HUES64 (cell line): ENCODE results near the gene PLEKHH2.

ENCODE experiments used
- H3K27ac ChIP-seq: 2 replicates; pipeline ENCODE4 v1.7.0; 2013; ENCODE audit warnings: low read depth, low read length, inconsistent platforms
- H3K27me3 ChIP-seq: 2 replicates; pipeline ENCODE4 v1.6.1; 2013; ENCODE audit warnings: mild to moderate bottlenecking, low read length; ENCODE audit not compliant: insufficient read depth
- H3K36me3 ChIP-seq: 2 replicates; pipeline ENCODE4 v1.6.1; 2013; ENCODE audit warnings: mild to moderate bottlenecking, low read length; ENCODE audit not compliant: insufficient read depth
- H3K4me1 ChIP-seq: 2 replicates; pipeline ENCODE4 v1.6.1; 2013; ENCODE audit warnings: mild to moderate bottlenecking, low read length, moderate library complexity; ENCODE audit not compliant: insufficient read depth
- H3K4me3 ChIP-seq: 2 replicates; pipeline ENCODE4 v1.5.1; 2013; ENCODE audit warnings: mild to moderate bottlenecking, low read length, moderate library complexity
- H3K9ac ChIP-seq: 2 replicates; pipeline ENCODE4 v1.6.1; 2013; ENCODE audit warnings: mild to moderate bottlenecking, low read depth, low read length
- H3K9me3 ChIP-seq: 2 replicates; pipeline ENCODE4 v1.6.1; 2013; ENCODE audit warnings: low read depth, low read length; ENCODE audit not compliant: insufficient read depth
- WGBS: fragments of 150-250, 120-280 bp; methylation state at CpG from one replicate; pipeline ENCODE4 v1.1.7; 2013; ENCODE audit warnings: missing lambda C conversion rate; 5-methylcytosine and 5-hydroxymethylcytosine counted together

PLEKHH2 gene

DNA sequence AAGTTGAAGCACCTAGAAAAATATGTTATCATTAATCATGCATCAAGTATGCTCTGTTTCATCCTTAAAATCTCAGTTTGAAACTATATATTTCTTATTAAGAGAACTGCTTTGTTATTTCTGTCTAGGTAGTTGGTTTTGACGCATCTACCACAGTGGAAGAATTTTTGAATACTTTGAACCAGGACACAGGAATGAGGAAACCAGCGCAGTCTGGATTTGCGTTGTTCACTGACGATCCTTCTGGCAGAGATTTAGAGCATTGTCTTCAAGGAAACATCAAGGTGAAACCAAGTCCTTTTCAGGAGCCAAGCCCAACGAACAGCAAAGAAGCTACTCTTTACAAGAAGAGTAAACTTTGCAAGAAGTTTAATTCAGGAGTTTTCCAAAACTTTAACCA lies 106.6 kb downstream of the PLEKHH2 start:
- Histone ChIP-seq H3K36me3 (no peaks in the 10 kb centered on the region), H3K4me1 (no peaks in the 10 kb centered on the region), H3K9me3 (no peaks in the 10 kb centered on the region), H3K27ac (no peak overlapping the region), H3K27me3 (no peaks in the 10 kb centered on the region), H3K9ac (no peak overlapping the region), H3K4me3 (no peak overlapping the region)
- WGBS = 94% methylated on average over 5 of the region's 5 CpGs

DNA sequence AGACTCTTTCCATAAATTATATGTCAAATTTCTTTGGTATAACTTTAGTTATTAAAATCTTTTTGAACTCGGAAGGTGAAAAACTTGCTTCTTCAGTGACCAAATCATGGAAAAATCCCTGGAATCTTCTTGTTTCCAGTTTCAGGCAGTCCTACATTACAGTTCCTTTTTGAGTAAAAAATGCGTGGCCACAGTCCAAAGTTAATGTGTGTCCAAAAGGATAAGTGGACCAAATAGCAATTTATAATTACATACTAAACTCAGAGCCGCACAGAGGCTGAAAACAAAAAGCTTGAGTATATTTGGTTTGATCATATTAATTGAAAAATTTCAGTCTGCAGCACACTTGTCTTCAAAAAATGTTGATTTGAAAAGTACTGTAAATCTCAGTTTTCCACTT lies 108.4 kb downstream of the PLEKHH2 start:
- Histone ChIP-seq H3K36me3 (no peaks in the 10 kb centered on the region), H3K9ac (no peak overlapping the region), H3K27me3 (no peaks in the 10 kb centered on the region), H3K27ac (no peak overlapping the region), H3K9me3 (no peaks in the 10 kb centered on the region), H3K4me3 (no peak overlapping the region), H3K4me1 (no peaks in the 10 kb centered on the region)
- 81% methylated on average over 3 of the region's 3 CpGs for WGBS

GRCh38 chr2:43748333-43748732 lies 111.3 kb downstream of the PLEKHH2 start:
- WGBS = 79% methylated on average over 5 of the region's 5 CpGs

GRCh38 chr2:43749583-43749982 lies 112.5 kb downstream of the PLEKHH2 start:
- no peak overlapping the region for H3K9ac ChIP-seq
- WGBS = 87% methylated on average over 2 of the region's 3 CpGs

More at GRCh38 chr2:43748333-43748732, 111.3 kb downstream of the PLEKHH2 start:
- Histone ChIP-seq H3K36me3 (no peaks in the 10 kb centered on the region), H3K4me1 (peaks cover 4% of the 10 kb centered on the region; the same call in 1 of the 2 replicates), H3K27ac (no peak overlapping the region), H3K9me3 (no peaks in the 10 kb centered on the region), H3K27me3 (no peaks in the 10 kb centered on the region), H3K4me3 (no peak overlapping the region), H3K9ac (no peak overlapping the region)

DNA sequence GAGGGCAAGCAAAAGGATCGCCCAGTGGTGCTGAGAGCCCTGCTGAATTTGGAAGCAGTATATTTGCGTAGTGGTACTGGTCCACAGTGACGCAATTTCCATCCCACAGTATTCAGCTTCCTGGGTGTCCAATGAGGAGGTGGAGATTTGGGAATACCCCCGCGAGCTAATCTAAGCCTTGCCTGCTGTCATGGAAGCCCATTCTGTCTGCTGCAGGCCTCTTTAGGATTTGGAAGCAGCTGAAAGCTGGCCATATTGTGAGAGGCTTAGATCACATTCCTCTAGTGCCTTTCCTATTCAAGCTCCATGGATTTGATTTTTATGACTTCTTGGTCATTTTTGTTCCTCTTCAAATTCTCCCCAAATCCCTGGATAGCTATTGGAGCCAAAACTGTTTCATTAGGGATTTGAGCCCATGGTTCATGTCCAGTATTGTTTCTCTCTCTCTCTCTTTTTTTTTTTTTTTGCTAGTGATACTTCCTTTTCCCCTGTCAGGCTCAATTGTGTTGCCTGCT lies 114.5 kb downstream of the PLEKHH2 start:
- Histone ChIP-seq H3K4me1 (peaks cover 4% of the 10 kb centered on the region; the same call in 1 of the 2 replicates), H3K4me3 (no peak overlapping the region), H3K27ac (no peak overlapping the region), H3K36me3 (no peaks in the 10 kb centered on the region), H3K9ac (no peak overlapping the region), H3K27me3 (no peaks in the 10 kb centered on the region), H3K9me3 (no peaks in the 10 kb centered on the region)
- 94% methylated on average over 5 of the region's 5 CpGs for WGBS

More at GRCh38 chr2:43749583-43749982, 112.5 kb downstream of the PLEKHH2 start:
- H3K36me3 ChIP-seq = no peaks in the 10 kb centered on the region
- H3K27ac ChIP-seq = no peak overlapping the region
- H3K27me3 ChIP-seq = no peaks in the 10 kb centered on the region
- peaks cover 4% of the 10 kb centered on the region; the same call in 1 of the 2 replicates for H3K4me1 ChIP-seq
- H3K9me3 ChIP-seq = no peaks in the 10 kb centered on the region
- no peak overlapping the region for H3K4me3 ChIP-seq

- peaks cover 4% of the 10 kb centered on the region; the same call in 1 of the 2 replicates for H3K4me1 ChIP-seq
Measured at GRCh38 chr2:43752302-43752701, 115.2 kb downstream of the PLEKHH2 start.

DNA sequence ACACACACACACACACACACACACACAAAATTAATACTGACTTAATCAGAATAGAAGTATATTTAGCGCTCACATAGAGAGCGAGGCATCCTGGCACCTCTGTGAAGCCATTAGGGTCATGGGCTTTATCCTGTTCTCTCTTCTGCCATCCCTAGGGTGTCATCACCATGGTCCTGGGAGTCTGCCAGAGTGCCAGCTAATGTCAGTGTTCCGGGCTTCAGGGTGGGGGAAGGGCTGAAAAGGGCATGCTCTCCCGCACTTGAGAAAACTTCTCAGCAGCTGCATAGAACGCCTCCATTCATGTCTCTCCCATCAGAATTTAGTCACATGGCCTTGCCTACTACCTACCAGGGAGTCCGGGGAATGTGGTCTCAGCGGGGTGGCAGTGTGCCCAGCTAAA lies 117.1 kb downstream of the PLEKHH2 start:
- Histone ChIP-seq H3K9ac (no peak overlapping the region), H3K36me3 (no peaks in the 10 kb centered on the region), H3K27ac (no peak overlapping the region), H3K4me3 (no peak overlapping the region), H3K27me3 (no peaks in the 10 kb centered on the region), H3K9me3 (no peaks in the 10 kb centered on the region), H3K4me1 (peaks cover 4% of the 10 kb centered on the region; the same call in 1 of the 2 replicates)
- 87% methylated on average over 6 of the region's 7 CpGs for WGBS

More at GRCh38 chr2:43752302-43752701, 115.2 kb downstream of the PLEKHH2 start:
- Histone ChIP-seq H3K9me3 (no peaks in the 10 kb centered on the region), H3K4me3 (no peak overlapping the region), H3K36me3 (no peaks in the 10 kb centered on the region), H3K27ac (no peak overlapping the region), H3K9ac (no peak overlapping the region), H3K27me3 (no peaks in the 10 kb centered on the region)

DNA sequence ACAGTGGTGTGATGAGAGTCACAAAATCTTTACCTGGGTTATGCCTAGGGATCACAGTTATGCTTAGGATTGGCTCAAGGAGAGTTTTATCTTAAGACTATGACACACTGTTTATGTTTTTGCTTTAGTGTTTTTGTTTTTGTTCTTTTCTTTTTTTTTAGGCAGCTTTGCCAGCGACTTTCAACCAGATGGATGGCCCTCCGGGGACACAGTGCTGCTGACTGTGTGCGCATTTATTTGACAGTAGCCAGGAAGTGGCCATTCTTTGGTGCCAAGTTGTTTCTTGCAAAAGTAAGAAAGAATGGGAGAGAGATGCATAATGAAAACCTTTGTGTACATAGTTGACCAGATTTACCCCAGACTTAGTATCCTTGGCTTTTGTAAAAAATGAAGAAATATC lies 121.7 kb downstream of the PLEKHH2 start:
- H3K4me3 ChIP-seq = no peak overlapping the region
- WGBS = 77% methylated on average over 3 of the region's 3 CpGs
- H3K27me3 ChIP-seq = no peaks in the 10 kb centered on the region
- no peaks in the 10 kb centered on the region for H3K4me1 ChIP-seq
- no peak overlapping the region for H3K9ac ChIP-seq
- no peaks in the 10 kb centered on the region for H3K36me3 ChIP-seq
- H3K9me3 ChIP-seq = no peaks in the 10 kb centered on the region
- H3K27ac ChIP-seq = no peak overlapping the region

DNA sequence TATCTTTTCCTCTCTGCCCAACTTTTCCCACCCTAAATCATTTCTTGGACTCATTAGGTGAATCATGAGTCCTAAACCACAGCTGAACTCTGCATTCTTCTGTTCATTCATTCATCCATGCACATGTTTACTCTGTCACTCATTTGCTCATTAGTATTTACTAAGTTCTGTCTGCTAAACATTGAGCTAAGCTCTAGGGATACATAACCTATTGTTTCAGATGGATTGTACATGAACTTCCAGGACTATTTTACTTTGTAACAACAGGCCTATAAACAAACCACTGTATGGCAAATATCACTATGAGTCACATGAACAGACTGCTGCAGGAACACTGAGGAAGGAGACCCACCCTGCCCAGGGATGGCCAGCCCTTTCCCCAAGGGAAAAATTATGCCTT lies 122.1 kb downstream of the PLEKHH2 start:
- Histone ChIP-seq H3K4me1 (no peaks in the 10 kb centered on the region), H3K9ac (no peak overlapping the region), H3K36me3 (no peaks in the 10 kb centered on the region), H3K27ac (no peak overlapping the region), H3K4me3 (no peak overlapping the region), H3K27me3 (no peaks in the 10 kb centered on the region), H3K9me3 (no peaks in the 10 kb centered on the region)

DNA sequence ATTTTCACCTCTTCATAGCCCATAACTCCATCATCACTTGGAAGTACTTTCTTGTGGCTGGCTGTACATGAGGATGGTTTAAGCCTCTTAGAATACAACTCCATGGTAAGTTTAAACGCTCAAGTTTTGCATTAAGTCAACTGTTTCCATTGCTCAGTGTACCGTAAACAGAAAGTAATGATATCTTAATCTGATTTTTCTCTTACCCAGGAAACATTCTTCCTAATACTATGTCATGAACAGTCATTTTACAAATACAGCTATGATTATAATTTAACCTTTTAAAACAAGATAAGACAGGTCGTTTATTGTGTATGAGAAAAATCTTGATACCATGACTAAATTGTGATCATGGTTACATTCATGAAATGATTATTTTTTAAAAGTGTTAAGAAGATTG lies 125.2 kb downstream of the PLEKHH2 start:
- Histone ChIP-seq H3K4me1 (no peaks in the 10 kb centered on the region), H3K9ac (no peak overlapping the region), H3K4me3 (no peak overlapping the region), H3K36me3 (no peaks in the 10 kb centered on the region), H3K9me3 (no peaks in the 10 kb centered on the region), H3K27ac (no peak overlapping the region), H3K27me3 (no peaks in the 10 kb centered on the region)
- 70% methylated on average over 3 of the region's 3 CpGs for WGBS

DNA sequence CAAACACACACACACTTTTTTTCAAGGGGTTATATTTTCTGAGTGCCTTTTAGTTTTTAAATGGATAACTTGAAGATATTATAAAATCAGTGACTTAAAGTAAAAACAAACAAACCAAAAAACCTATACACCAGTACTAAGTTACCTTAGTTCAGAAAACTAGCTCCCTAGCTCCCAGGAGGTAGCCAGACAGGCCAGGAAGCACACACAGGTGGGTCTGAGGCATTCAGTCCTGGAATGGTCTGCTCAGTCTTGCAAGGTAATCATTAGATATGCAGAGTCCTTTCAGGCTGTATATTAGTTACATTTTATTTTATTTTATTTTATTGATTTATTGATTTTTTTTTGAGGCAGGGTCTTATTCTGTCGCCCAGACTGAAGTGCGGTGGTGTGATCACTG lies 126.0 kb downstream of the PLEKHH2 start:
- Histone ChIP-seq H3K9ac (no peak overlapping the region), H3K36me3 (no peaks in the 10 kb centered on the region), H3K9me3 (no peaks in the 10 kb centered on the region), H3K4me3 (no peak overlapping the region), H3K27me3 (no peaks in the 10 kb centered on the region), H3K4me1 (no peaks in the 10 kb centered on the region), H3K27ac (no peak overlapping the region)
- WGBS = 94% methylated on average over 2 of the region's 2 CpGs

DNA sequence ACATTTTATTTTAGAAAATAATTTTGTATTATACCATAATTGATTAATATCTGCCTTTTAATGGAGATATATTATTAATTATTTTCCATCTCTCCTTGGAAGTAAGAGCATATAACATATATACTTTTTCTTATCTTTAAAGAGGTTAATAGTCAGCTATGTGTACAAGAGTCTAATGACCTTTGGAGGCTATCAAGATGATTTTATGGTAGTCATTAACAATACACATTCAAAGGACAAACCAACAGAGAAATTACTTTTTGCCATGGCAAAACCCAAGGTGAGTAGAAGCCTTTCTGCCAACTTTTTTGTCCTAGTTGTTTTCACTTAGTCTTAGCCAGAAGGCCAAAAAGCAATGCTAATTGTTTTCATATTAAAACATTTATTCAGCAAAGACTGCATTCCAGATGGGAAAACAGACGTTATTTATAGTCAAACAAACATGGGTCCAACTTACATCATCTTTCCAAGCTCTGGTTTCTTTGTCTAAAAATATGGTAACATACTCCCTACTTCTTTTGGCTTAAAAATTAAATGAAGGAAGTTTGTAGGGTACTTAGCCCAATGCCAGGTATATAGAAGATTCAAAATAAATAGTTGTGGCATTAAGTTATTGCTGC lies 127.1 kb downstream of the PLEKHH2 start:
- H3K9me3 ChIP-seq = no peaks in the 10 kb centered on the region
- no peaks in the 10 kb centered on the region for H3K4me1 ChIP-seq

More for the DNA sequence above, 127.1 kb downstream of the PLEKHH2 start:
- Histone ChIP-seq H3K27me3 (no peaks in the 10 kb centered on the region), H3K27ac (no peak overlapping the region), H3K4me3 (no peak overlapping the region), H3K36me3 (no peaks in the 10 kb centered on the region), H3K9ac (no peak overlapping the region)
- 87% methylated on average over 1 of the region's 1 CpG for WGBS
